Mesenchymal stem cell (in vitro differentiated cells and primary cell): Measurements from ENCODE around the gene TMEM97.

ENCODE experiments used
- DNase-seq: peaks from one replicate; pipeline ENCODE4 v3.0.0-alpha.2; 2013
- H2AFZ ChIP-seq: one replicate; pipeline ENCODE4 v1.6.1; 2013; ENCODE audit warnings: low read depth, mild to moderate bottlenecking, control low read depth, inconsistent platforms, low read length, moderate library complexity
- H2AK5ac ChIP-seq: 2 replicates; pipeline ENCODE4 v1.6.1; 2013; ENCODE audit warnings: low read length, moderate library complexity, mild to moderate bottlenecking, inconsistent platforms; ENCODE audit not compliant: severe bottlenecking
- H2BK120ac ChIP-seq: one replicate; pipeline ENCODE4 v1.6.1; 2013; ENCODE audit warnings: low read depth, mild to moderate bottlenecking, inconsistent platforms, low read length, moderate library complexity
- H2BK12ac ChIP-seq, 2 experiments: one replicate each; pipeline ENCODE4 v1.6.1; 2013; ENCODE audit warnings: inconsistent platforms in 2 of 2, low read length in 2 of 2, mild to moderate bottlenecking in 2 of 2, moderate library complexity in 2 of 2, control low read depth in 1 of 2
- H2BK15ac ChIP-seq: one replicate; pipeline ENCODE4 v1.6.1; 2013; ENCODE audit warnings: mild to moderate bottlenecking, low read depth, inconsistent platforms; ENCODE audit not compliant: poor library complexity, severe bottlenecking
- H2BK5ac ChIP-seq: 2 replicates; pipeline ENCODE4 v1.6.1; 2013; ENCODE audit warnings: low read depth, mild to moderate bottlenecking, low read length, control low read depth, inconsistent platforms; ENCODE audit not compliant: poor library complexity, severe bottlenecking
- H3K14ac ChIP-seq, 2 experiments: one replicate each; pipeline ENCODE4 v1.6.1; 2013; ENCODE audit warnings: inconsistent platforms in 2 of 2, low read length in 2 of 2, control low read depth in 1 of 2, mild to moderate bottlenecking in 1 of 2, moderate library complexity in 1 of 2
- H3K18ac ChIP-seq, 2 experiments: one replicate each; pipeline ENCODE4 v1.6.1; 2013; ENCODE audit warnings: inconsistent platforms in 2 of 2, low read length in 2 of 2, control low read depth in 1 of 2, low read depth in 1 of 2, mild to moderate bottlenecking in 1 of 2
- H3K23ac ChIP-seq, 2 experiments: one replicate each; pipeline ENCODE4 v1.6.1; 2013; ENCODE audit warnings: inconsistent platforms in 2 of 2, low read length in 2 of 2, mild to moderate bottlenecking in 2 of 2, moderate library complexity in 2 of 2, control low read depth in 1 of 2
- H3K27ac ChIP-seq: 2 replicates; pipeline ENCODE4 v1.5.1; 2013; ENCODE audit warnings: mild to moderate bottlenecking, moderate library complexity, low read length, control low read depth, inconsistent platforms; ENCODE audit not compliant: poor library complexity, severe bottlenecking
- H3K27me3 ChIP-seq, 2 experiments: 2 replicates each; pipeline versions ENCODE4 v1.6.1 to v1.7.0; 2013; ENCODE audit warnings: low read length in 2 of 2, mild to moderate bottlenecking in 2 of 2, moderate library complexity in 2 of 2, control low read depth in 1 of 2, inconsistent platforms in 1 of 2; ENCODE audit not compliant: control insufficient read depth in 1 of 2, insufficient read depth in 1 of 2
- H3K36me3 ChIP-seq, 2 experiments: 2 replicates each; pipeline versions ENCODE4 v1.6.1 to v1.7.0; 2013; ENCODE audit warnings: low read length in 2 of 2, control low read depth in 1 of 2, inconsistent platforms in 1 of 2, low read depth in 1 of 2, mild to moderate bottlenecking in 1 of 2; ENCODE audit not compliant: insufficient read depth in 2 of 2, control insufficient read depth in 1 of 2
- H3K4ac ChIP-seq, 2 experiments: one replicate each; pipeline ENCODE4 v1.6.1; 2013; ENCODE audit warnings: inconsistent platforms in 2 of 2, low read length in 2 of 2, mild to moderate bottlenecking in 2 of 2, moderate library complexity in 2 of 2, control low read depth in 1 of 2, low read depth in 1 of 2
- H3K4me1 ChIP-seq: 2 replicates; pipeline ENCODE4 v1.6.1; 2013; ENCODE audit warnings: low read depth, low read length, control low read depth; ENCODE audit not compliant: control insufficient read depth, insufficient read depth
- H3K4me2 ChIP-seq: 2 replicates; pipeline ENCODE4 v1.6.1; 2013; ENCODE audit warnings: low read length, mild to moderate bottlenecking, inconsistent platforms; ENCODE audit not compliant: poor library complexity, severe bottlenecking
- H3K4me3 ChIP-seq, 2 experiments: 2 replicates each; pipeline versions ENCODE4 v1.5.1 to v1.7.0; 2013; ENCODE audit warnings: low read length in 2 of 2, mild to moderate bottlenecking in 2 of 2, control low read depth in 1 of 2, low read depth in 1 of 2; ENCODE audit not compliant: insufficient read depth in 1 of 2
- H3K79me1 ChIP-seq: replicated peaks from 2 replicates; pipeline ENCODE4 v1.6.1; 2013; ENCODE audit warnings: mild to moderate bottlenecking, control low read depth, low read length, inconsistent platforms; ENCODE audit not compliant: poor library complexity, severe bottlenecking
- H3K9ac ChIP-seq: 2 replicates; pipeline ENCODE4 v1.7.0; 2013; ENCODE audit warnings: mild to moderate bottlenecking, low read length, moderate library complexity
- H3K9me3 ChIP-seq: 2 replicates; pipeline ENCODE4 v1.7.0; 2013; ENCODE audit warnings: mild to moderate bottlenecking, low read length; ENCODE audit not compliant: control insufficient read depth
- H4K8ac ChIP-seq: one replicate; pipeline ENCODE4 v1.6.1; 2013; ENCODE audit warnings: inconsistent platforms, mild to moderate bottlenecking, low read length, moderate library complexity
- H4K91ac ChIP-seq: one replicate; pipeline ENCODE4 v1.6.1; 2013; ENCODE audit warnings: mild to moderate bottlenecking, low read length, inconsistent platforms
- WGBS: methylation state at CpG from one replicate; pipeline ENCODE4 v1.1.7; 2013; ENCODE audit warnings: mixed read lengths; 5-methylcytosine and 5-hydroxymethylcytosine counted together

Gene TMEM97

DNA sequence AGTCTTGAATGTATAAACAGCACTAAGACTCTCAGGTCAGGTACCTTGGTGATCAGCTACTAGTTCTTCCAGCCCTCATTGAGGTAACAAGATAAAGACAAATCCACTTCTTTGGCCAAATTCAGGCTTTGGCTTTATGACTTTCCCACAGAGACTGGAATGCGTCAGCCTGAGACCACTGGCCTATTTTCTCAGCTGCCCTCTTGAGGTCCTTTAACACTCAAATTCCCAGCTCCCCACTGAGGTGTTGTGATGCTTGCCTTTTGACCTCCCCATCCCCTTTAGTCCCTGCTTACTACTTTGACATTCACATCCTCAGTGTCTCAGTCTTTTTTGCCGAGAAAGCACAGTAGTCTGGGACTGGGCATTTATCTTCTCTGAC is 27.2 kb downstream of the TMEM97 start:
- peak overlapping the region; percentile 91 for H3K27ac ChIP-seq

DNA sequence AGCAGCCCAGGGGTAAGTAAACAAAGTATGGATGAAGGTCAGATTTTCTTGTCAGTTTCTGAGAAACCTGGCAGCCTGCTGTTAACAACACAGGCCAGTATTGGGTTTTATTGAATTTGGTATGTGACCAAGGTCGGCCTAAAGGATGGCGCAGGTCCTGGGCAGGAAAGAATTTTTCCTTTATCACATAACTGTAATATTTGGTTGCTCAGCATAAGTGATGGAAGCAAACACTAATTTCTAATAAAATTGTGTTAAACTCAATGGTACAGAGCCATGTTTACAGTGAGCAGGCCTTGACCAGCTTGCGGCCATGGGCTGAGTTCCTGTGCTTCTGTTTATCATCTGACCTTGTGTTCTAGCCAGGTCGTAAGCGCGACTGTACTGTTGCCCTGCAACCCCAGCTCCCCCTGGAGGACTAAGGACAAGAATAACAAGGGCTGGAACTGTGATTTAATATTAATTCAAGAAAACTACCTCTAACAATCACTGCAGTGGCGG is 27.8 kb downstream of the TMEM97 start:
- no peak overlapping the region for H3K4ac ChIP-seq
- peak overlapping the region; percentile 80 for H2AK5ac ChIP-seq
- H3K4me3 ChIP-seq, result no peak overlapping the region
- peak overlapping the region; percentile 37 for H2BK5ac ChIP-seq
- H4K8ac ChIP-seq, result peak overlapping the region; percentile 22
- H2BK120ac ChIP-seq, result no peak overlapping the region
- no peak overlapping the region for H3K14ac ChIP-seq
- no peak overlapping the region for H2AFZ ChIP-seq
- H3K18ac ChIP-seq, result no peak overlapping the region
- H3K27ac ChIP-seq, result peak overlapping the region; percentile 91
- no peak overlapping the region for H4K91ac ChIP-seq
- H3K9me3 ChIP-seq, result no peaks in the 10 kb centered on the region
- H3K4me1 ChIP-seq, result peaks cover 16% of the 10 kb centered on the region
- peaks cover 25% of the 10 kb centered on the region for H3K79me1 ChIP-seq
- H2BK12ac ChIP-seq, result no peak overlapping the region
- DNase-seq, result peak; percentile 63
- 91% methylated on average over 2 of the region's 7 CpGs for WGBS
- peak overlapping the region; percentile 13 for H3K4me2 ChIP-seq
- H3K27me3 ChIP-seq, result no peaks in the 10 kb centered on the region
- H2BK15ac ChIP-seq, result no peak overlapping the region
- H3K9ac ChIP-seq, result peak overlapping the region; percentile 67
- no peak overlapping the region for H3K23ac ChIP-seq
- H3K36me3 ChIP-seq, result peaks cover 76 to 98% of the 10 kb centered on the region in 2 experiments

More for the DNA sequence above, 27.2 kb downstream of the TMEM97 start:
- Histone ChIP-seq H2AK5ac (peak overlapping the region; percentile 62), H3K79me1 (peaks cover 31% of the 10 kb centered on the region), H4K91ac (no peak overlapping the region), H2BK12ac (no peak overlapping the region), H2BK120ac (no peak overlapping the region), H3K4ac (peak overlapping the region in 1 of 2 experiments; percentile 16), H2BK15ac (no peak overlapping the region), H3K9me3 (no peaks in the 10 kb centered on the region), H3K14ac (no peak overlapping the region), H2BK5ac (no peak overlapping the region), H4K8ac (no peak overlapping the region), H3K4me1 (peaks cover 16% of the 10 kb centered on the region), H3K27me3 (no peaks in the 10 kb centered on the region), H3K36me3 (peaks cover 76 to 98% of the 10 kb centered on the region in 2 experiments), H3K18ac (no peak overlapping the region), H3K9ac (peak overlapping the region; percentile 67), H3K23ac (no peak overlapping the region), H2AFZ (no peak overlapping the region), H3K4me2 (no peak overlapping the region), H3K4me3 (no peak overlapping the region)
- no peak for DNase-seq
- WGBS, result 98% methylated on average over 2 of the region's 2 CpGs

DNA sequence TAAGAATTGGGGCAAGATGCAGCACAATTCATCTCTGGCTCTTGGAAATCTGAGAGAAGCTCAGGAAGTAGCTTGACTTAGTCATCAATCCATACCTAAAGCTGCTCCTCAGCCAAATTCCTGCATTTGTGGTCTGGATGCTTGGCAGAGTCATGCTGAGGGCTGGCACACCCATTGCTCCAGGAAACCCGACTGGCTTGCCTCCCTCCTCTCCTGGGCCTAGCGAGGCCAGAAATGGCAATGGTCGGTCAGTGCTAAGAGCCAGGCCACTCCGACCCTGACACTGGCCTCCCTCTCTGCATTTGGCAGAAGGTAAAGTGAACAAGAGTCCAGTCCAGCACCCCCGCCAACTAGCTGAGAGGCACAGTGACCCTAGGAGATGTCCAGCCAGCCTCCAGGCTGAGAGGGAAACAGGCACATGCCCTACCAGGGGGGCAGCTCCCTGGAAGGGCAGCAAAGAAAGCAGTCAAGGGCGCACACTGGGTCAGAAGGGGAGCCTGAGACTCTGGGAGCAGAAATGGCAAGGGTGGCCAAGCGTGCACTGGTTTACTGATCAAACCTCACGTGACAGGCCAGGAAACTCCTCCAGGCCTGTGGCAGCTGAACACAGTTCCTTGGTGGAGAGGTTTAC is 28.4 kb downstream of the TMEM97 start:
- Histone ChIP-seq H3K9me3 (no peaks in the 10 kb centered on the region), H3K36me3 (peaks cover 75 to 97% of the 10 kb centered on the region in 2 experiments), H2AK5ac (peak overlapping the region; percentile 69), H3K14ac (peak overlapping the region in 1 of 2 experiments; percentile 3), H3K4me2 (no peak overlapping the region), H2BK15ac (no peak overlapping the region), H3K27me3 (no peaks in the 10 kb centered on the region), H2AFZ (no peak overlapping the region), H3K4me3 (no peak overlapping the region), H3K9ac (peak overlapping the region; percentile 67), H4K91ac (peak overlapping the region; percentile 88), H4K8ac (peak overlapping the region; percentile 70), H3K4me1 (peaks cover 16% of the 10 kb centered on the region), H3K79me1 (peaks cover 21% of the 10 kb centered on the region), H2BK12ac (no peak overlapping the region), H3K23ac (no peak overlapping the region), H3K27ac (peak overlapping the region; percentile 91), H3K4ac (peak overlapping the region in 1 of 2 experiments; percentile 66), H3K18ac (no peak overlapping the region), H2BK120ac (no peak overlapping the region), H2BK5ac (peak overlapping the region; percentile 67)
- WGBS, result 77% methylated on average over 8 of the region's 8 CpGs
- DNase-seq, result peak; percentile 58

DNA sequence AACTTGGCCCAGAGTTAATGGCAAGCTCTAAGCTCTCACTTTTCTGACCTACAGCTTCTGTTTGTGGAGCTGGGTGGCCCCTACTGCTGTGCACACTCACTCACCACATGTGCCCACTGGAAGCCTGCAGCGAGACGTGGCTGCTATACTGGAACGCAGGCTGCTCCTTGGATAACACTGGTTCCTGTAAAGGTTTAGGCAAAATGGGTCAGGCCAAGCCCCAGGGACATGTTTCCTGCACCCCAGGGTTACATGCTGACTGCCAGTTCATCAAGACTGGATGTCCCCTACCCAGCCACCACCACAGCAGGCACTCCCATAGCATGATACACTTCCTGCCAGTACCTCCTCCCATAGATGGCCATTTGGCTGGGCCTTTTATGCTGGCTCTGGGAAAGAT is 30.0 kb downstream of the TMEM97 start:
- no peak overlapping the region for H2BK12ac ChIP-seq
- H3K4me1 ChIP-seq, result peaks cover 16% of the 10 kb centered on the region
- 95% methylated on average over 3 of the region's 3 CpGs for WGBS
- H3K27me3 ChIP-seq, result no peaks in the 10 kb centered on the region
- no peak overlapping the region for H2AFZ ChIP-seq
- no peak overlapping the region for H3K9ac ChIP-seq
- no peak overlapping the region for H3K23ac ChIP-seq
- H2AK5ac ChIP-seq, result no peak overlapping the region
- no peak for DNase-seq
- H3K27ac ChIP-seq, result no peak overlapping the region
- H3K79me1 ChIP-seq, result peaks cover 29% of the 10 kb centered on the region
- no peak overlapping the region for H3K4ac ChIP-seq
- no peak overlapping the region for H2BK15ac ChIP-seq
- H3K18ac ChIP-seq, result no peak overlapping the region
- no peak overlapping the region for H3K14ac ChIP-seq
- no peak overlapping the region for H4K8ac ChIP-seq
- peaks cover 73 to 95% of the 10 kb centered on the region in 2 experiments for H3K36me3 ChIP-seq
- no peaks in the 10 kb centered on the region for H3K9me3 ChIP-seq
- no peak overlapping the region for H3K4me3 ChIP-seq
- H3K4me2 ChIP-seq, result no peak overlapping the region
- H2BK5ac ChIP-seq, result no peak overlapping the region
- H2BK120ac ChIP-seq, result no peak overlapping the region
- no peak overlapping the region for H4K91ac ChIP-seq
